ENCODE data around the gene FCSK. TPM values are rescaled to one million over a fixed set of nuclear protein-coding genes. Genes with fewer than 3 reads are reported as not detected.

The FCSK gene
- total RNA-seq, 3 donors from 2014 or later: 30.1 to 47.4 (median 33.0) TPM

DNA sequence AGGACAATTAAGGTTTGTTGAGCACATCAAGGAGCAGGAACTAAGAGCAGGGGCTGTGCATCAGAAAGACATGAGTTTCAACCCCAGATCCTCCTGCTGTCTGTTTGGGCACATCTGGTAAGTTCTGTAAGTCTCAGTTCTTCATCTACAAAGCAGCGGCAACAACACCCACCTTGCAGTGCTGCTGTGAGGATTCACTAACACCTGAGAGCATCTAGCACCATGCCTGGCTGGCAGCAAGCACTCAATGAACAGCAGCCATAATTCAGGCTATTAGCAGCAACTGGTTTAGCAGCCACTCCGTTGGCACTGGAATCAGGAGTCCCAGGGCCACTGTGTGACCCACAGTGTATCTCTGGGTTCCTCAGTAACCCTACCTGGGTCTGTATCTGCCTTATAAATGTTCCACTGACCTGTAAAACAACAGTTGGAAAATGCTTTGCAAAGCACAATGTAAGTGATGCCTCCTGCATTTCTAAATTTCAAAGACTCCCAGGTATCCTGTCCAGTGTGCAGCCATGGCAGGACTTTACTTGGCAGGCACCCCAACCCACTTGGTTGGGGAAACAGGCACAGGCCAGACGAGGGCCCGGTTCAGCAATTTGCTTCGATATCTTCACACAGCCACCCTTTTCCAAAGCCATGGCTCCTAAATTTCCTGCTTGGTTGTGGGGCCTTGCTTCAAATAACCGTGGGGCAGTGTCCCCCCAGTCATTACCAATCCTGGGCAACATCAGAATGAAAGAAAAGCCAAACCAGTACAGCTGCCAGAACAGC lies 19.7 kb upstream of the FCSK start:
- Histone ChIP-seq H3K4me3 (no peak overlapping the region), H3K4me1 (ENCODE audit: low read depth) (peaks cover 35% of the 10 kb centered on the region), H3K36me3 (ENCODE audit: low read depth) (no peaks in the 10 kb centered on the region), H3K9me3 (no peaks in the 10 kb centered on the region)
- DNase-seq (no peak), ATAC-seq (no peak)
- TF ChIP-seq, protein P1, sequence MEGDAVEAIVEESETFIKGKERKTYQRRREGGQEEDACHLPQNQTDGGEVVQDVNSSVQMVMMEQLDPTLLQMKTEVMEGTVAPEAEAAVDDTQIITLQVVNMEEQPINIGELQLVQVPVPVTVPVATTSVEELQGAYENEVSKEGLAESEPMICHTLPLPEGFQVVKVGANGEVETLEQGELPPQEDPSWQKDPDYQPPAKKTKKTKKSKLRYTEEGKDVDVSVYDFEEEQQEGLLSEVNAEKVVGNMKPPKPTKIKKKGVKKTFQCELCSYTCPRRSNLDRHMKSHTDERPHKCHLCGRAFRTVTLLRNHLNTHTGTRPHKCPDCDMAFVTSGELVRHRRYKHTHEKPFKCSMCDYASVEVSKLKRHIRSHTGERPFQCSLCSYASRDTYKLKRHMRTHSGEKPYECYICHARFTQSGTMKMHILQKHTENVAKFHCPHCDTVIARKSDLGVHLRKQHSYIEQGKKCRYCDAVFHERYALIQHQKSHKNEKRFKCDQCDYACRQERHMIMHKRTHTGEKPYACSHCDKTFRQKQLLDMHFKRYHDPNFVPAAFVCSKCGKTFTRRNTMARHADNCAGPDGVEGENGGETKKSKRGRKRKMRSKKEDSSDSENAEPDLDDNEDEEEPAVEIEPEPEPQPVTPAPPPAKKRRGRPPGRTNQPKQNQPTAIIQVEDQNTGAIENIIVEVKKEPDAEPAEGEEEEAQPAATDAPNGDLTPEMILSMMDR (IDR thresholded peaks at IDR 0.05): no peak
- intact Hi-C loops (cut with DNase I, micrococcal nuclease): no loop called here

DNA sequence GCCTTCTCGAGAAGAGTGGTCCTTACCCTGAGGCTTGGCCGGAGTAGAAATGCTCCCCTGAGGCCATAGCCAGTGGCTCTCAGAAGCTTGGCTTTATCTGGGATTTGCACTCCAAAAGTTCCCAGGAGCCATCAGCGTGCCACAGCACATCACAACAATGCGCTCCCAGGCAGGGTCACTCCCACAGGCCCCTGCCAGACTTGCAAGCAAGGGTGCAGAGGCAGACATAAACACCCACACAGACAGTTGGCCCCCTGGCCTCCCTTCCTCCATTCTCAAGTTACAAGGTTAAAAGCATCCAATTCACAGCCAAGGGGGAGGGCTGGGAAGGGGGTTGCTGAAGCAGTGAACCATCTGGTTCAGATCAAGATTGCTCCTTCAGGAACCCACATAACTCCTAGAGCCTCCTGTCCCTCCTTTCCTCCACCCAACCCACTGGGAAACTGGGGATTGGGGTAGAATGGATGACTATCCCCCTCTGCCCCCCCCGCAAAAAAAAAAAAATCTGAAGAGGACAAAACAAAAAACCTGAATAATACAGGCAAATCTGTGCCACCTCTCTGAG lies 17.3 kb upstream of the FCSK start:
- Histone ChIP-seq H3K4me1 (ENCODE audit: low read depth) (peaks cover 20% of the 10 kb centered on the region), H3K36me3 (ENCODE audit: low read depth) (no peaks in the 10 kb centered on the region), H3K4me3 (no peak overlapping the region), H3K9me3 (no peaks in the 10 kb centered on the region)
- ATAC-seq: no peak
- TF ChIP-seq, protein P1 (IDR thresholded peaks at IDR 0.05): no peak
- intact Hi-C loops (cut with DNase I, micrococcal nuclease): no loop called here
- DNase-seq: no peak

DNA sequence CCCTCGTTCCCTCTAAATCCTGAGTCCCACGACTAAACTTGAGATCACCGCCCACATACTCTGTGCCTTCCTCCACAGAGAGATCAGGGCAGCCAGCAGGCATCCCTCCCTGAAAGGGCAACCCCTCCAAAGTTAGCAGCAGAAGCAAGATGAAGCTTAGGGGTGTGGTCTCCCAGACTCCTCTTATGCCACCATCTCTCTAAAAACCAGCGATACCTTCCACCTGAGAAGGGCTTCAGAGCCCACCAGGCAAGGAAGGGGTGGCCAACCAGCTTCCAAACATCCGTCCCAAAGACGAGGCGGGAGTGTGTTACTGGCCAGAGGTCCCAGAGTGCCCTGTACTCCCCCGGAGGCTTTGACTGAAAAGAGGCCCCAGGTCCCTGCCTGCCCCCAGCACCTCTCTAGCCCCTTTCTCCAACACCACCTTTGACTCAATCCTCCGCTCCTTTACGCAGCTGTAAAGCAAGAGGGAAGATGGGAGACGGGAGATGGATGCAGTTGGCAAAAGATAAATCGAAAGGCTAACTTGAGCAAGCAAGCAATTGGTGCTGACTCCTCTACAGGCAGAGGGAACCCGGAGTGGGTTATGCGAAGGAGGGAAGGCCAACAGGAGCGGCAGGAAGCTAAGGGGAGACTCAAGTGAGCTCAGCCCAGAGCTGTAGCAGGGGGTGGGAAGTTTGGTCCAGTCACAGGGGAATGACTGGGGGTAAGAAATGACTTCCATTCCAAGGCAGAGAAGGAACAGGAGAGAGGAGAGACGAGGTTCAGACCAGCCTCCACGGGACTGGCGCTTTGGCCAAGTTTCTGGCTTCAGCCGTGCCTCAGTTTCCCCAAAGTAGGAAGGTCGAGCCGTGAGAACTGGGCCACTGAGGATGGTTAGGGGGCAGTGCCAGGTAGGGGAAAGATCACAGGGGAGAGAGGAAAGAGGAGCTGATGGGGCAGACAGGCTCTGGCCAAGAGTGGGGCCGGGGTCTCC lies 16.5 kb upstream of the FCSK start:
- Histone ChIP-seq H3K4me1 (ENCODE audit: low read depth) (peaks cover 14% of the 10 kb centered on the region), H3K9me3 (no peaks in the 10 kb centered on the region), H3K36me3 (ENCODE audit: low read depth) (no peaks in the 10 kb centered on the region), H3K4me3 (peak overlapping the region; percentile 51)
- DNase-seq (peak in 1 of 3 donors; percentile 23), ATAC-seq (no peak)
- TF ChIP-seq, protein P1 (IDR thresholded peaks at IDR 0.05): no peak
- intact Hi-C loops (cut with DNase I, micrococcal nuclease): no loop called here

DNA sequence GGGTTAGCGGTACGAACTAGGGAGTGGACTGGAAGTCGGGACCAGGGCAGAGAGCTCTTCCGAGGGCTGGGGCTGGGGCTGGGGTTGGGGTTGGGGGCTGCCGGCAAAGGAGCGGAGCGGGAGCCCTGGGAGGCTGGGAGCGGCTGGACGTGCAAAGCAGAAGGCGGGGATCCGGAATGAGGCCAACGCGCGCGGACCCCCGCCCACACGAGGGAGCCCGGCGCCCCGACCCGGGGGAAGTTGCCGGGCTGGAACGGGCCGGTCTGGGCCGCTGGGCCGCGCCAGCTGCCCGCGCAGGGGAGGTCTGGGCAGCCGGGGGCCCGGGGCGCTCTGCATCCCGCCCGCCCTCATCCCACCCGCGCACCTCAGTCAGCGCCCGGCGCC lies 15.8 kb upstream of the FCSK start:
- DNase-seq: peak; percentile 27 to 73 (median 62)
- no peak for ATAC-seq
- intact Hi-C loops (cut with DNase I, micrococcal nuclease): no loop called here
- H3K4me3 ChIP-seq: peak overlapping the region; percentile 51
- no peaks in the 10 kb centered on the region for H3K36me3 ChIP-seq (ENCODE audit: low read depth)
- TF ChIP-seq, protein P1 (IDR thresholded peaks at IDR 0.05): no peak
- H3K9me3 ChIP-seq: no peaks in the 10 kb centered on the region
- H3K4me1 ChIP-seq (ENCODE audit: low read depth): peaks cover 8% of the 10 kb centered on the region

DNA sequence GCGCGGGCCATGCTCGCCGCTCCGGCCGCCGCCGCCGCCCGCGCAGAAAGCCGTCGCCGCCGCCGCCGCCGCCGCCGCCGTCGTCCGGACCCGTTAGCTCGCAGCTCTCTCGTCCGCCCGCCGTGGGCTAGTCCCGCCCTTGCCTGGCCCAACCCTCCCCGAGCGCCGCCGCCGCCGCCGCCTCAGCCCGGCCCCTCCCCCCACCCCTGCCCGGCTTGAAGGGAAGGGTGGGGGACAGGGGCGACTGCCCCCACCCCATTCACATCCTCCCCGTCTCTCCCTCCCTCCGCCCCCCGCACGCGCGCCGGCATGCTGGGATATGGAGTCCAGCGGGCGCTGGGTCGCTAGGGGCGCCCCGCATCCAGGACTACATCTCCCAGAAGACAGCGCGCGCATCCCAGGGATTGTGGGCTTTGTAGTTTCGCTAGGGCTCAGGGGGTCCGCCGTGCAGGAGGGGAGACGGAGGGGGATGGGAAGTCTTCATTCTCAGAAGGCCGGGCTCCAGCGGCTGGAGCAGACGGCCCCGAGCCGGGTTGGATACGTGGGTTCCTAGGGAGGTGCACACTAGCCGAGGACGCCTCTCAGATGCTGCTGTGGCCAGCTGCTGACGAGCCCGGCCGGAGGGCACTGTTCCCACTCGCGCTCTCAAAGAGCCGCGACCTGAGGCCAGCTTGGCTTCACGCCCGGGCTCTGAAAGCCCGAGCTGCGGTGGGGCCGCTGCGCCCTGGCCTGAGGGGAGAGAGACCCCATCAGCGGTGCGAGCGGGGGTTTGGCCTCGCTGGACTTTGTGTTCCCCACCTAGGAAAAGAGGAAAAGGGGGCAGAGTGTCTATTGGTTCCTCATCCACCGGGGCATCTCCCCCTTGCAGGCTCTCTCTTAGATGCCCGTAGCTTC lies 15.2 kb upstream of the FCSK start, which contains the start of gene ST3GAL2:
TSS of gene ST3GAL2 (minus strand) at position 132 of the 894 bp plus-strand sequence. CDS start 40,570 bp downstream, outside the sequence.
- DNase-seq: peak; percentile 93 to 96 (median 94)
- peaks cover 8% of the 10 kb centered on the region for H3K4me1 ChIP-seq (ENCODE audit: low read depth)
- no peaks in the 10 kb centered on the region for H3K36me3 ChIP-seq (ENCODE audit: low read depth)
- peak within 1 kb of the TSS; percentile 51 for H3K4me3 ChIP-seq
- no peaks in the 10 kb centered on the region for H3K9me3 ChIP-seq
- intact Hi-C loops (cut with DNase I, micrococcal nuclease): no loop called here
- TF ChIP-seq, protein P1 (IDR thresholded peaks at IDR 0.05): no peak
- peak; percentile 97 for ATAC-seq
